ENCODE measurements around the gene TBX6.

DNA sequence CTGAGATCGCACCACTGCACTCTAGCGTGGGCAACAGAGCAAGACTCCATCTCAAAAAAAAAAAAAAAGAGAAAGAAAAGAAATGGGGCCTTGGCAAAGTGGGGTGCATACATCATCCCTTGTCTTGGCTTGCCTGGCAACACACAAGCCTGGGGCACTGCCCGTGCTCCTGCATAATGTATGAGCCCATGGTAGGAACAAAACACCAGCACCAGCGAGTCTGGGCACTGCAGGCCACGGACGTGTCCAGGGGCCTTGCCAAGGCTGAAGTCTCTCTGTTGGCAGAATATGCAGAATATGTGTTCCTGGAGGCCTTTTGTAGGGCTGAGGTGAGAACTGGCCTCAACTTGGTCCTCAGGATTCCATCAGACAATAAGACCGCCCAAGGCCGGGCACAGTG lies 41.9 kb downstream of the TBX6 start:
- TF ChIP-seq, protein P1, sequence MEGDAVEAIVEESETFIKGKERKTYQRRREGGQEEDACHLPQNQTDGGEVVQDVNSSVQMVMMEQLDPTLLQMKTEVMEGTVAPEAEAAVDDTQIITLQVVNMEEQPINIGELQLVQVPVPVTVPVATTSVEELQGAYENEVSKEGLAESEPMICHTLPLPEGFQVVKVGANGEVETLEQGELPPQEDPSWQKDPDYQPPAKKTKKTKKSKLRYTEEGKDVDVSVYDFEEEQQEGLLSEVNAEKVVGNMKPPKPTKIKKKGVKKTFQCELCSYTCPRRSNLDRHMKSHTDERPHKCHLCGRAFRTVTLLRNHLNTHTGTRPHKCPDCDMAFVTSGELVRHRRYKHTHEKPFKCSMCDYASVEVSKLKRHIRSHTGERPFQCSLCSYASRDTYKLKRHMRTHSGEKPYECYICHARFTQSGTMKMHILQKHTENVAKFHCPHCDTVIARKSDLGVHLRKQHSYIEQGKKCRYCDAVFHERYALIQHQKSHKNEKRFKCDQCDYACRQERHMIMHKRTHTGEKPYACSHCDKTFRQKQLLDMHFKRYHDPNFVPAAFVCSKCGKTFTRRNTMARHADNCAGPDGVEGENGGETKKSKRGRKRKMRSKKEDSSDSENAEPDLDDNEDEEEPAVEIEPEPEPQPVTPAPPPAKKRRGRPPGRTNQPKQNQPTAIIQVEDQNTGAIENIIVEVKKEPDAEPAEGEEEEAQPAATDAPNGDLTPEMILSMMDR (IDR thresholded peaks at IDR 0.05; ENCODE audit: low read length): no peak
- no peak for TF ChIP-seq EZH2 (IDR thresholded peaks at IDR 0.05; ENCODE audit: borderline replicate concordance, low read length)
